HG03469 (cell line): ENCODE results near the gene TSEN2.
"Not testable (repeated sequence)": the region's sequence is repeated elsewhere in the genome, so short reads cannot be mapped to it uniquely, and the experiment has no call there.

ENCODE experiments used
- ATAC-seq: cut with Tn5 transposase; IDR thresholded peaks from one replicate; pipeline ENCODE4 v1.9.1; 2021; ENCODE audit warnings: mild to moderate bottlenecking, moderate library complexity, moderate number of reproducible peaks; ENCODE audit not compliant: unreplicated experiment

The TSEN2 gene

GRCh38 chr3:12451960-12452359, 32.3 kb upstream of the TSEN2 start:
- no peak for ATAC-seq

- ATAC-seq, result no peak
These were observed 31.6 kb upstream of the TSEN2 start for GRCh38 chr3:12452361-12453330.

- no peak for ATAC-seq
These were observed 30.0 kb upstream of the TSEN2 start for GRCh38 chr3:12454076-12454815.

DNA sequence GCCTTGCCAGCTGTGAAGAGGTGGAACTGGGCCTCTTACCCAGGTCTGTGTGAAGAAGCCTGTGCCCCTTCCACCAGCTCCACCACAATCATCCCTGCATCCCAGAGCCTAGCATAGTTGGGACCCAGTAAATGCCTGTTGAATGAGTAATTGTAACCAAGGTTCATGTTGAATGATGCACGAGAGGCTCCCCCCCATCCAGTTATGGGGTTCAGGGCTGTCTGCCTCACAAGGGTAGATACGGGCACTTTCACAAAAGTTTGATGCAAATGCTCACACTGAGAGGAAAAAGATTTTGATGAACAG, 29.5 kb upstream of the TSEN2 start:
- no peak for ATAC-seq

GRCh38 chr3:12455740-12456139, 28.5 kb upstream of the TSEN2 start:
- ATAC-seq, result no peak

DNA sequence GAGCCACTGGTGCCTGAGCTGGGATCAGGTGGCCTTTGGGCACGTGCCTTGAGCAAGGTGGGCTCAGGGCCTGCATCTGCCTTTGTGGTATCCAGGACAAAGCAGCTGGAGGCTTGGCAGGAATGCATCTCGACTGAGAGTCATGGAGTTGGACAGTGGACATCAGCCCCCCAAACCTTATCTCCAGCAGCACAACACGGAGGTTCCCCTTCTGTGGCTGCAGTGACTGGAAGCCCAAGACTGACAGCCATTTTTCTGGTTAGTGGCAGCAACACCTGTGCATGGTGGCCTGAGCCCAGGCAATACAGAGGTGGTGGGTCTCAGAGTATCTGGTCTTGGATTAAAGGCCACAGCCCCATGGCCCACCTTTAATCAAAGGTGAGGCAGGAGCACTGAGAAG, 27.8 kb upstream of the TSEN2 start:
- no peak for ATAC-seq

- ATAC-seq, result not testable (repeated sequence)
These were observed 26.9 kb upstream of the TSEN2 start for GRCh38 chr3:12457380-12457779.

DNA sequence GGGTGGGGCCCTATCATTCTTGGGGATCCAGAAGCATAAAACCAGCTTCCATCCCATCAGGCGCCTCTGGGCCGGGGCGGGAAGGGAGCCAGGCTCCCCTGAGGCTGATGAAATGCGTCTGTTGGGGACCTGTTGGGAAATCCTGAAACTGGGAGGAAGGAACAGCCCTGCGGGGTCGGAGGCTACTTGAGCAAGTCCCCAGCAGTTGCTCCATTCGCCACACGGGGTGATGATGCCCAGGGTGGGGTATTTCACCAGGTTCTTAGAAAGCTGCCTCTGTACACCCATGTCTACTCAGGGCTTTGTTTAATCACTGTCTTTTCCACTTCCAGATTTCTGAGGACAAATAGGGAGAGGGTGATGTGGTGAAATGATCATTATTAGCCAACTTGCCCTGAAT, 25.4 kb upstream of the TSEN2 start:
- no peak for ATAC-seq

- no peak for ATAC-seq
These were observed 24.2 kb upstream of the TSEN2 start for GRCh38 chr3:12460127-12460526.

- no peak for ATAC-seq
These were observed 23.1 kb upstream of the TSEN2 start for GRCh38 chr3:12461097-12461649.

DNA sequence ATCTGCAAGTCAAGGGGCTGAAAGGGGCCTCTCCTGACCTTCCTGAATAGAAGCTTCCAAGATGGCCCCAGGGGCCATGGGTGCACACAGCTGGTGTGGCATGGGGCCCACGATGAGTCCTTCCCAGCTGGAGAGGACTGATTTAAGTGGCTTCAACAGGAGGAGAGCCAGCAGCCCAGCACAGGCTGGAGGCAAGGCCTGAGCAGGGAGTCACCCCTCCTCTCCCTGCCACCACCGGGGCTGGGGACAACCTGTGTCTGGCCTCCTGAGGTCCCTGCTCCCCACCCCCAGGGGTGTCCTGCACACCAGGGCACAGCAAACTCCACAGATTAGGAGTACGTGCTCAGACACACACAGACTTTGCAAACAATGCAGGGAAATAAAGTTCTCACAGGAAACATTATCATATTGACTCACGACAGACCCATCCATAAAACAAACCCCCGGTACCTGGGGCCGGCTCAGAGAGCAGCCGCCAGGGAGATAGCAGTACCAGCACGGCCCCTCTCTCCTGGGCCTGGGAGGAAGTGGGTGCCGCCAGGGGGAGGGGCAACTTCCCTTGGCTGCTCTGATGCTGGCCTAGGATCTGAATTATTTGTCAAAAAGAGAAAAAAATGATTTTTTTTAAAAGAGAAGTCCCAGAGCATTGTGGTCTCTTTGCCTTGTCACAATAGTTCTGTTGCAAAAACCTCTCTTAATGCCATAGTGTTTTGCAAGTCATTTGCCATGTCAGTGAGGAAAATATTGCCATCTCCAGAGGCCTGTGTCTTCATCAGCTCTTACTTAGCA, 21.9 kb upstream of the TSEN2 start:
- ATAC-seq, result no peak

DNA sequence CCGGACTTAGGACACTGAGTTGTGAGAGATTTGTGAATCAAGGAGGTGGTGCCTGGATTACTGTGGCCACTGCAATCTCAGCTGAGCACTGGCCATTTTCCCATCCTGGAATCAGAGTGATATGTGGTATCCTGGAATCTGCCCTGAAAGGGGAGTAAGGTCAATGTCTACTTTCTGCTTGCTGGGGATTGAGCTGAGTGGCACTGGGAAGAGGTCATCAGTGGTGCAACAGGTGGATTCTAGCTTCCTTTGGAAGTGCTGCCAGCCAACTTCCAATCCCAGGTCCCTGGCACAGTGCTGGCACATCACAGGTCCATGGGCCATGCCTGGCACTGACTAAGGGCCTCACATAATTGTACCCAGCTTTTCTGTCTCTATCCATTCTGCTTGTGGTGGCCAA, 20.6 kb upstream of the TSEN2 start:
- no peak for ATAC-seq

DNA sequence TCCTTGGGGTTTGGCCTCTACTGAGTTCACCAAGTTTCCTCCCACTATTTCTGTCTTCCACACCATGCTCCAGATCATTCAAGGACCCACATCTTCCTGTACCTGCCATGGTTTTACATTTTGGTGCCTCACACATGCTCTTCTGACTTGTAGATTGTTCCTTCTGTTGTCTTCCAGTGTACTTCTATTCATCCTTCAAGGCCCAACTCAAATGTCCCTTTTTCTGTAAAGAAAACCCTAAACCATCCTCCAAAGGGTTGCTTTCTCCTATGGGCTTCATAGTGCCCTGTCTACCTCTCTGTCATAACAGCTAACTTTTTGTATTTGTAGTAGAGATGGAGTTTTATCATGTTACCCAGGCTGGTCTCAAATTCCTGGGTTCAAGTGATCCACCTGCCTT, 20.1 kb upstream of the TSEN2 start:
- no peak for ATAC-seq

DNA sequence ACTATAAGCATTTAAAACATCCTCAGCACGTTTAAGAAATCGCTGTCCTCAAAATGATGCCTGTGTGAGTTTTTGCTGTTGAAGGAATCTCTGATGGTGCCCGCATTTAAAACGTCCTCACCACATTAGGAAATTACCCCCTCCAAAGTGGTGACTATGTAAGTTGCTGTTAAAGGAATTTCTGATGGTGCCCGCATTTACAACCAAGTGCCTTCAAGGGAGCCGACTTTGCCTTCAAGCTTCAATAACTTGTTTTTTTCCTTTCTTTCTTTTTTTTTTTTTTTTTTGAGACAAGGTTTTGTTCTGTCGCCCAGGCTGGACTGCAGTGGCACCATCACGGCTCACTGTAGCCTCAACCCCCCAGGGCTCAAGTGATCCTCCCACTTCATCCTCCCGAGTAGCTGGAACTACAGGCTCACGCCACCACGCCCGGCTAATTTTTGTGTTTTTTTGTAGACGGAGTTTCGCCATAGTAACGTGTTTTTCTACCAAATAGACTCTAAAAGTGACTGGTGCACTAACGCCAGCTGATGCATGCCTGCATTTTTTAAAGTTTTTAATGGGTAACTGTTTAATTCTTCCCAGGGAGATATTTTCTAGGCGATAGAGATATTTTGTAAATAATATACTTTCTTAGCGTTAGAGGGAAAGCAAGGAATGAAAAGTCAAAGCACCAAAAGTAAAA, 19.0 kb upstream of the TSEN2 start:
- ATAC-seq, result no peak

- no peak for ATAC-seq
These were observed 18.4 kb upstream of the TSEN2 start for GRCh38 chr3:12465836-12466225.

GRCh38 chr3:12467746-12468145, 16.5 kb upstream of the TSEN2 start:
- no peak for ATAC-seq

DNA sequence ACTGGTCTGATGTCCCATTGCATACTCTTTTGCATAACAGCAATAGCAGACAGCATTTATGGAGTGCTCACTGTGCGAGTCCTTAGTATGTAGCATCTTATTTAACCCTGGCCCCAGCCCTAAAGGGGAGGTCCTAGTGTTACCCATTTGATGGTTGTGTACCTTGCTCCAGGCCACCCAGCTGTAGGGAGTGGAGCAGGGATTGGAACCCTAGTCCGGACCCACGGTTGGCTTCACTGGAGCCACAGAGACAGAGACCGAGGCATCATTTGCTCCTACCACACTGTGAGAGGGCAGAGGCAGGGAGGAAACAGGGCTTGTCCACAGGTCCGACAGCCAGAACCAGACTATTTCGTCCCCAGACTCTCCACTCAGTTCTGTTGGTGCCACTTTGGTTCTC, 16.0 kb upstream of the TSEN2 start:
- no peak for ATAC-seq

- ATAC-seq, result no peak
These were observed 15.5 kb upstream of the TSEN2 start for GRCh38 chr3:12468757-12469156.

DNA sequence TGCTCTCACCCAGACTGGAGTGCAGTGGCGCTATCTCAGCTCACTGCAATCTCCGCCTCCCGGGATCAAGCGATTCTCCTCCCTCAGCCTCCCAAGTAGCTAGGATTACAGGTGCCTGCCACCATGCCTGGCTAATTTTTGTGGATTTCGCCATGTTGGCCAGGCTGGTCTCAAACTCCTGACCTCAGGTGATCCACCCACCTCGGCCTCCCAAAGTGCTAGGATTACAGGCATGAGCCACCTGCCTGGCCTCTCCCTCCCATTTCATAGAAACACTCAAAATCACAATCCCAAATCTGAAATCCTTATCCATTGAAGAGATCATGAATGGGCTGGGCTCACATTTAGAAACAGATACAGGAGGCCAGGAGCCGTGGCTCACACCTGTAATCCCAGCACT, 15.1 kb upstream of the TSEN2 start:
- not testable (repeated sequence) for ATAC-seq

DNA sequence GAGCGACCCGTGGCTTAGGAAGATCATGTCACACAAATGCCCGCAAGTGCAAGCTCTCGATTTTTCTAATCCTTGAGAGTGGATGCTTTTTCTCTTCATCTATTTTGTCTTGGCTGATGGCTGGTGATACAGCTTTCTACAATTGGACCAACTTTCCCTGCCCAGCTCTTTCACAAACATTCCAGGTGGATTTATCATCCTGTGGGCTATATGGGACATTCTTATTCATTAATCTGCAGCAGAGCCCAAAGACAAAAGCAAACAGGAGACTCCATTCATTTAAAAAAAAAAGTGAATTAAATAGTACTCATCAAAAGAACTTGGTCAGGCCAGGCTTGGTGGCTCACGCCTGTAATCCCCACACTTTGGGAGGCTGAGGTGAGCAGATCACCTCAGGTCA, 14.2 kb upstream of the TSEN2 start:
- ATAC-seq, result no peak

- ATAC-seq, result no peak
These were observed 13.6 kb upstream of the TSEN2 start for GRCh38 chr3:12470680-12471079.
